SK-N-SH treated with all-trans-retinoic acid at 6 μM for 48 hours (cell line): Measurements from ENCODE around the gene SDK1.
"Not testable (repeated sequence)": the region's sequence is repeated elsewhere in the genome, so short reads cannot be mapped to it uniquely, and the experiment has no call there.

ENCODE experiments used
- ATAC-seq: fragments of 200-7000 bp; cut with Tn5 transposase; 3 replicates; pipeline ENCODE4 v1.9.1; 2020; ENCODE audit warnings: mild to moderate bottlenecking, moderate library complexity
- ARNTL ChIP-seq: fragments of 450-650 bp; formaldehyde crosslinking; IDR thresholded peaks from 2 replicates; pipeline ENCODE4 v1.5.0; 2020; ENCODE audit warnings: low read depth, mild to moderate bottlenecking, moderate library complexity, borderline replicate concordance
- BACH2 ChIP-seq: fragments of 250-450 bp; sonication (Bioruptor Pico); IDR thresholded peaks from 2 replicates; pipeline ENCODE4 v1.9.0; 2021; ENCODE audit warnings: mild to moderate bottlenecking, borderline replicate concordance
- CREB5 ChIP-seq: fragments of 250-450 bp; sonication (Bioruptor Pico); IDR thresholded peaks from 2 replicates; pipeline ENCODE4 v1.5.1; 2020; ENCODE audit warnings: low read depth, mild to moderate bottlenecking, moderate library complexity
- CSDC2 ChIP-seq: fragments of 250-450 bp; sonication (Bioruptor Pico); IDR thresholded peaks from 2 replicates; pipeline ENCODE4 v1.5.0; 2020; ENCODE audit warnings: mild to moderate bottlenecking, moderate library complexity
- CSRNP3 ChIP-seq: fragments of 250-450 bp; sonication (Bioruptor Pico); IDR thresholded peaks from 2 replicates; pipeline ENCODE4 v1.5.1; 2021; ENCODE audit warnings: mild to moderate bottlenecking, moderate library complexity
- GLIS3 ChIP-seq: fragments of 250-450 bp; sonication (Bioruptor Pico); IDR thresholded peaks from 2 replicates; pipeline ENCODE4 v1.5.0; 2020; ENCODE audit warnings: mild to moderate bottlenecking, moderate library complexity
- ISL1 ChIP-seq: fragments of 250-450 bp; sonication (Bioruptor Pico); IDR thresholded peaks from 2 replicates; pipeline ENCODE4 v2.1.2; 2022; ENCODE audit warnings: mild to moderate bottlenecking, moderate library complexity
- PPARA ChIP-seq: fragments of 250-450 bp; sonication (Bioruptor Pico); IDR thresholded peaks from 2 replicates; pipeline ENCODE4 v1.5.0; 2020; ENCODE audit warnings: mild to moderate bottlenecking, borderline replicate concordance
- RARB ChIP-seq: fragments of 250-450 bp; sonication (Bioruptor Pico); IDR thresholded peaks from 2 replicates; pipeline ENCODE4 v1.8.0; 2021; ENCODE audit warnings: mild to moderate bottlenecking, moderate library complexity
- SNAI2 ChIP-seq: fragments of 250-450 bp; sonication (Bioruptor Pico); IDR thresholded peaks from 2 replicates; pipeline ENCODE4 v1.5.0; 2020; ENCODE audit warnings: mild to moderate bottlenecking, moderate library complexity
- TCF4 ChIP-seq: fragments of 250-450 bp; sonication (Bioruptor Pico); IDR thresholded peaks from 2 replicates; pipeline ENCODE4 v1.8.0; 2021; ENCODE audit warnings: mild to moderate bottlenecking, moderate library complexity, borderline replicate concordance
- TOX ChIP-seq: fragments of 250-450 bp; sonication (Bioruptor Pico); IDR thresholded peaks from 2 replicates; pipeline ENCODE4 v1.8.0; 2021; ENCODE audit warnings: mild to moderate bottlenecking, moderate library complexity, borderline replicate concordance
- TSHZ2 ChIP-seq: fragments of 250-450 bp; sonication (Bioruptor Pico); IDR thresholded peaks from 2 replicates; pipeline ENCODE4 v1.5.0; 2020; ENCODE audit warnings: mild to moderate bottlenecking, moderate library complexity
- ZFP3 ChIP-seq: fragments of 250-450 bp; sonication (Bioruptor Pico); IDR thresholded peaks from 2 replicates; pipeline ENCODE4 v1.5.0; 2020; ENCODE audit warnings: mild to moderate bottlenecking, moderate library complexity
- ZFP30 ChIP-seq: fragments of 450-650 bp; formaldehyde crosslinking; IDR thresholded peaks from 2 replicates; pipeline ENCODE4 v1.5.0; 2022; ENCODE audit warnings: mild to moderate bottlenecking, moderate library complexity
- ZNF565 ChIP-seq: fragments of 450-650 bp; formaldehyde crosslinking; conservative IDR thresholded peaks from 2 replicates; pipeline ENCODE4 v1.5.0; 2020; ENCODE audit warnings: low read depth, mild to moderate bottlenecking, moderate library complexity
- ZNF70 ChIP-seq: fragments of 450-650 bp; formaldehyde crosslinking; IDR thresholded peaks from 2 replicates; pipeline ENCODE4 v1.5.0; 2020; ENCODE audit warnings: mild to moderate bottlenecking, moderate library complexity
- ZNF8 ChIP-seq: fragments of 450-650 bp; formaldehyde crosslinking; IDR thresholded peaks from 2 replicates; pipeline ENCODE4 v1.5.0; 2020; ENCODE audit warnings: mild to moderate bottlenecking, moderate library complexity

The SDK1 gene

GRCh38 chr7:4214291-4215155 is 913.5 kb downstream of the SDK1 start (continued):
- TF ChIP-seq ZFP30 (CRISPR knock-in tag) (no peak), CREB5 (no peak), ZNF565 (CRISPR knock-in tag) (no peak), BACH2 (CRISPR knock-in tag) (no peak), ZFP3 (CRISPR knock-in tag) (no peak), SNAI2 (CRISPR knock-in tag) (no peak), CSDC2 (CRISPR knock-in tag) (no peak), TOX (CRISPR knock-in tag) (no peak), ZNF70 (CRISPR knock-in tag) (no peak), ARNTL (CRISPR knock-in tag) (no peak), ISL1 (CRISPR knock-in tag) (no peak), GLIS3 (CRISPR knock-in tag) (no peak)

GRCh38 chr7:4215176-4215720 is 914.2 kb downstream of the SDK1 start:
- TF ChIP-seq GLIS3 (CRISPR knock-in tag) (no peak), PPARA (CRISPR knock-in tag) (no peak), RARB (CRISPR knock-in tag) (no peak), TSHZ2 (no peak)
- TF ChIP-seq, all 23 proteins: peak for 0
- no peak for ATAC-seq

GRCh38 chr7:4216016-4216415 is 915.0 kb downstream of the SDK1 start:
- no peak for ATAC-seq
- TF ChIP-seq ISL1 (CRISPR knock-in tag) (no peak), SNAI2 (CRISPR knock-in tag) (no peak), ARNTL (CRISPR knock-in tag) (no peak), CSDC2 (CRISPR knock-in tag) (no peak), ZNF70 (CRISPR knock-in tag) (no peak), RARB (CRISPR knock-in tag) (no peak), TCF4 (CRISPR knock-in tag) (no peak), ZFP3 (CRISPR knock-in tag) (no peak), ZFP30 (CRISPR knock-in tag) (no peak), CSRNP3 (CRISPR knock-in tag) (no peak), TOX (CRISPR knock-in tag) (no peak), ZNF8 (no peak)
- TF ChIP-seq, all 23 proteins: peak for 0

GRCh38 chr7:4217126-4217660 is 916.1 kb downstream of the SDK1 start:
- ATAC-seq = not testable (repeated sequence)

- ATAC-seq = no peak
- no peak for TF ChIP-seq SNAI2 (CRISPR knock-in tag)
Observed at GRCh38 chr7:4218481-4218880, 917.4 kb downstream of the SDK1 start.
